ENCODE results near the gene HSPA1L. TPM values are rescaled to one million over a fixed set of nuclear protein-coding genes. Genes with fewer than 3 reads are reported as not detected.
A peak's percentile ranks its signal among the peaks of the same experiment; 100 is the strongest.

HSPA1L gene
- total and polyA plus RNA-seq, 10 of the 15 experiments (the other 5 are each of a cell fraction or from before 2014, with no cell fraction given), result 0.69 to 2.5 (median 1.5) TPM

GRCh38 chr6:31836047-31836473, 21.0 kb upstream of the HSPA1L start:
- intact Hi-C loops (cut with micrococcal nuclease; ENCODE audit: unreplicated experiment) (no loop called here), in situ Hi-C loops (cut with MboI) (loop anchor here (10.0 kb wide), 1 partner anchor 291 kb away; the partner anchor contains the start of genes ATP6V1G2, DDX39B and NFKBIL1)
- ChIA-PET RAD21 (ENCODE audit: unreplicated experiment) (interaction anchor here (0.6 to 1.0 kb wide), 6 partner anchors 14 to 1520 kb away, joined by 3 to 5 read pairs (median 3); no protein-coding TSS in a partner anchor), CTCF (interaction anchor here (0.7 to 3.3 kb wide), 7 partner anchors 27 to 461 kb away, joined by 3 to 22 read pairs (median 3); partner anchors contain the start of genes CLIC1 and NEU1), POLR2A (interaction anchor here (0.7 to 10.9 kb wide), 10 partner anchors 8 to 184 kb away, joined by 3 to 122 read pairs (median 4); partner anchors contain the start of genes CLIC1, HSPA1A, HSPA1B and HSPA1L), SMC1A (ENCODE audit: uncharacterized antibody, unreplicated experiment) (interaction anchor here (0.8 to 1.2 kb wide), 4 partner anchors 41 to 106 kb away, joined by 3 to 4 read pairs (median 4); no protein-coding TSS in a partner anchor)
- H3K4me2 ChIP-seq (ENCODE audit: control insufficient read depth, insufficient read depth), result peak overlapping the region; percentile 30
- ATAC-seq, result no peak
- DNase-seq (ENCODE audit: low read depth, low spot score), result no peak
- H2AFZ ChIP-seq (ENCODE audit: control insufficient read depth, low read depth, low read length), result no peak overlapping the region
- peaks cover 59% of the 10 kb centered on the region for H3K79me2 ChIP-seq (ENCODE audit: control insufficient read depth, insufficient read depth, low read length)
- 2% methylated on average over 14 of the region's 14 CpGs for WGBS (ENCODE audit: insufficient coverage, insufficient replicate concordance, low lambda C conversion rate, missing lambda C conversion rate)
- no peaks in the 10 kb centered on the region for H3K27me3 ChIP-seq (replicated peaks in 1 of 2; ENCODE audit: control insufficient read depth in 2 of 2, insufficient read depth in 2 of 2, low read length in 1 of 2)
- peaks cover 20% of the 10 kb centered on the region for H3K4me1 ChIP-seq (ENCODE audit: control insufficient read depth, insufficient read depth, low read length)
- FAIRE-seq, result no peak
- peak overlapping the region; percentile 82 for H3K4me3 ChIP-seq
- peak overlapping the region; percentile 96 for H3K27ac ChIP-seq (ENCODE audit: control insufficient read depth, insufficient read depth)
- peaks cover 9% of the 10 kb centered on the region for H4K20me1 ChIP-seq (ENCODE audit: control insufficient read depth, insufficient read depth)
- BruUV-seq (replicated peaks), result no TSS peak
- no peaks in the 10 kb centered on the region for H3K9me3 ChIP-seq (replicated peaks; ENCODE audit: control insufficient read depth, insufficient read depth, low read length)
- TF ChIP-seq IKZF2 (IDR thresholded peaks at IDR 0.05) (peak in 1 of 2 experiments; percentile 14; a peak in 1 of 4 replicates), PAX5 (IDR thresholded peaks at IDR 0.05; ENCODE audit: borderline replicate concordance, low read depth, low read length) (0 out of 2 replicates have a peak, but pooled peaks have one; percentile 45), HSF1 (IDR thresholded peaks at IDR 0.05; ENCODE audit: low read depth, low read length) (no peak), MLLT1 (IDR thresholded peaks at IDR 0.05) (0 out of 2 replicates have a peak, but pooled peaks have one; percentile 27), POLR2A (IDR thresholded peaks at IDR 0.05; ENCODE audit: low read depth, low read length) (peak; percentile 53), BHLHE40 (IDR thresholded peaks at IDR 0.05; ENCODE audit: borderline replicate concordance in 1 of 2, low read depth in 2 of 2, low read length in 1 of 2) (peak; percentile 80 to 88), USF2 (IDR thresholded peaks at IDR 0.05; ENCODE audit: borderline replicate concordance, low read depth, low read length) (no peak)
- peak overlapping the region; percentile 90 for H3K9ac ChIP-seq (ENCODE audit: control insufficient read depth, insufficient read depth, low read length)
- peaks cover 10 to 24% of the 10 kb centered on the region in 2 experiments for H3K36me3 ChIP-seq (ENCODE audit: control insufficient read depth in 2 of 2, insufficient read depth in 2 of 2, low read length in 1 of 2)

Data from GM12878 (cell line).